Fibroblast of skin of left biceps (primary cell): ENCODE measurements around the gene ARHGEF12.

ENCODE experiments used
- DNase-seq, 2 experiments: peaks; one replicate each; pipeline ENCODE4 v3.0.0-alpha.2; 2013; ENCODE audit warnings: low read depth in 2 of 2

The ARHGEF12 gene

DNA sequence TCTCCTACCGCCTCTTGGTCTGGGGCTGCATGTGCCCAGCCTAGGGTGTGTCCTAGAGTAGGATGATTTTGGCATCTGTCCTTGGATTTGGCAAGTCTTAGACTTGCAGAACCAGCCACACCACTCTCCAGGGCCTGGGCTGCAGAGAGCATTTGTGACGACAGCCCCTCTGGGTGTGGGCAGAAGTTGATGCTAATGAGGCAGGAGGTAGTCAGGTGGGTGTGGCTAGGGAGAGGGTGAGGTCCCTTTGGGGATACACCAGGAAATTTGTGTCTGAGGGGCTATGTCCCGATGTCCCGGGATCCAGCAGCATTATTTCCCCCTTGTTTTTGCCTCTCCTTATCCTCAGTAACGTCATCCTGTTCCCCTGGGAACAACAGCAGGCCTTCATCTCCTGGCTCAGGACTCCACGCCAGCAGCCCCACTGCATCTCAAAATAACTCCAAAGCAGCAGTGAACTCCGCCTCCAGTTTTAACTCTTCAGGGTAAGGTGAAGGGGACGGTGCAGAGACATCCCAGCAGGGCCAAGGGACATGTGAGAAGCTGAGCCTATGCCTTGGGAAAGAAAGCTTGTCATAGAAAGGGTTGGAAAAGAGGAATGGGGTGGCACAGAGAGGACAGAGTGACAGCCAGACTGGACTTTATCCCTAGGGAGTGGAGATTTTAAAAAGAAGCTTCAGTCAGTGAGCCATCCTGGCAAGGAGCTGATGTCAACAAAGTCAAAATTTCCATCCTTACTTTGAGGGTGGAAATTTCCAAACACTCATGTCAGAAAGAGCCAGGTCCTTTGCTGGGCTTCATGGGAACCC lies 19.1 kb upstream of the ARHGEF12 start:
- DNase-seq, result no peak

DNA sequence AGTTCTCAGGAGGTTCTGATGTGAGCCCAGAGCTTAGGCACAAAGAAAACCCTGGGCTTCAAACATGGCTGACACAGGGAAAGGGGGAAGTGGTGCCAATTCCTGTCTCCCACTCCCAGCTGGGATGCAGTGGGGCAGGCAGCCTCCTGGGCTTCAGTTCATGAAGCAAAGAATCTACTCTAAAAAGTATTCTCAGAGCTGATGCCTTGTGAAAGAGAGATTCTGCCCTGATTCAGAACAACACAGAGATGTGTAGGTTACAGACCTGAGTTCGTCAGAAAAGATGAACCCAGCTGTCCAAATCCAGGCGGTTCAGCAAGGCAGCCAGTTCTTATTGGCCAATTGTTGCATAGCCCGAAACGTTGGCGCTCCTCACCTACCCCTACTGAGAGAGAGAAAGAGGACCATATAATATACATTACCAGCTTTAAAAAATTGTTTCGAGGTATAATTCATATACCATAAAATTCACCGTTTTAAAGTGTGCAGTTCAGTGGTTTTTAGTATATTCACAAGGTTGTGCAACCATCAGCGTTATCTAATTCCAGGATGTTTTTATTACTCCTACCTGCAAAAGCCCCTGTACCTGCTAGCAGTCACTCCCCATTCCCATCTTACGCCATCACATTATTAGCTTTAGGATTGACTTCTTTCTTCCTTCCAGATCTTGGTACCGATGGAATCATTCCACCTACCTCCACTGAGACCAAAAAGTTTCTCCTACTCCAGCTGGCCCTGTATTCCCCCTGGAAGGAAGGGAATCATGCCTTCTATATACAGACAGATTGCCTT lies 18.3 kb upstream of the ARHGEF12 start:
- DNase-seq, result no peak

DNA sequence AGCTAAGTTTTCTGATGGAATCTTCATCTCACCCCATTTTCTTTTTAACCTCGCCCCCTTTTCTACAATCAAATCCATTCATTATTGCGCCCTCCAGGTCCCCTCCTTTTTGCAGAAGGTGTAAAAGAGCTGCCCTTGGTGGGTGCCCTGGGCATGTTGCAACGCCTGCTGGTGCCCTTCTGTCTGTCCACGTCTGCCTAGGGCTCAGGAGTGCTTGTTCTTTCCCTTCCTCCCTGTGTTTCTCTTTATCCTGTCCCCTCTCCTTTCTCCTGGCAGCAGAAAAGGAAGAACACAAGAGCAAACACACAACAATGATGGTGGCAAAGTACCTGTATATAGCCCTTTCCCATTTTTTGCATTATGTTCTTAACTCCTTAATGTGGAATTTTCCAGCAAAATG lies 17.3 kb upstream of the ARHGEF12 start:
- DNase-seq, result no peak

DNA sequence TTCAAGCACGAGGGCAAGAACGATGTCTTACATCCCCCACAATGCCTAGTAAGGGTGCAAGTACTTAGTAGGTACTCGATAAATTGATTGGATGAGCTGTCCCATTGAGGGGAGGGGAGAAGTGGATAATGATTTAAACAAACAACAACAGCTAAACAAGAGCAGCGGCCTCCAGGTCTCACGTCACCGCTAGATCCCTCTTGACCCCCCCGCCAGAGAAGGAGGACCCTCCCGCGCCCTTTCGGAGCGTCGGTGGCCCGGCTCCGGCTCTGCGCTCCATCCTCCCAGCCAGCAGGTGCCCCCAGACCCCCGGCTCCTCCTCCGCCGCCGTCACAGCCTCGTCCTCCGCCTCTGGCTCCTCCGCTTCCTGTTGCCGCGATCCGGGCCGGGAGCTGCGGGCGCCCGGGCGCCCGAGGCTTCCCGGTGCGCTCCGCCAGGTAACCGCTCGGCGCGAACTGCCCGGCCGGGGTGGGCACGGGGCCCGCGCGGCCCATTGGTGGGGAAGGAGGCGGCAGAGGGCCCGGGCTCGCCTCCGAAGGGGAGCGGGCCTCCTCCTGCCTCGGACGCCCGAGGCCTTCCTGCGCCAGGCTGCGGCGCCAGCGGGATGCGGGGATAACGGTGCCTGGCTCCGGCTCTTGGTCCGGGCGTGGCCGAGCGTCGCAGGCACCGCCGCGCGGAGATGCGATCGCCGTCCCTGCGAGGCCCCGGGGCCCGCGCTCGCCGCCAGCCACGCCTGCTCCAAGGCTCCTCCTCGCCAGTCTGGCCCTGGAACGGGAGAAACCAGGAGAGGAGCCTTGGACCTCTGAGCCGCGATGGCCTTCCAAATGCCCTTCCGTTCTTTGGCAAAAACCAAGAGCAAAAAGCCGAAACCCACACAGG lies 11.0 kb upstream of the ARHGEF12 start, which contains the start of gene TLCD5:
Gene TLCD5 (plus strand): TSS at position 368 of the 879 bp plus-strand sequence. CDS start 2,143 bp downstream, outside the sequence.
- no peak for DNase-seq

DNA sequence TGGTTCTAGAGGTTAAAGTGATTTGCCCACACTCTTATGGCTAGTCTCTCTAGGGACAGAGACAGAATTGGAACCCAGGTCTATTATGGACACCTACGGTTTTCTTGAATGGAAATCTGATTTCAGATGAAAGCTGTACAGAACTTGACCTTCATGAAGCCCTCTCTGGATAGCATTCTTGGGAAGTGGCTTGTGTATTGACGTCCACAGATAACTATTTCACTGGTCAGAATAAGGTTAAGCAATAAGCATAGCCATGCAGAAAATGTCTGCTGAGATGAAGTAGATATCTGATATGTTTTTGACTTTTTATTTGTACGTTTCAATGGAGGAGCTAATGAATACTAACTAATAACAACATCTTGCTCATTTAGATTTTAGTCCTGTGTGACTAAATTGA lies 10.0 kb upstream of the ARHGEF12 start:
- no peak for DNase-seq

DNA sequence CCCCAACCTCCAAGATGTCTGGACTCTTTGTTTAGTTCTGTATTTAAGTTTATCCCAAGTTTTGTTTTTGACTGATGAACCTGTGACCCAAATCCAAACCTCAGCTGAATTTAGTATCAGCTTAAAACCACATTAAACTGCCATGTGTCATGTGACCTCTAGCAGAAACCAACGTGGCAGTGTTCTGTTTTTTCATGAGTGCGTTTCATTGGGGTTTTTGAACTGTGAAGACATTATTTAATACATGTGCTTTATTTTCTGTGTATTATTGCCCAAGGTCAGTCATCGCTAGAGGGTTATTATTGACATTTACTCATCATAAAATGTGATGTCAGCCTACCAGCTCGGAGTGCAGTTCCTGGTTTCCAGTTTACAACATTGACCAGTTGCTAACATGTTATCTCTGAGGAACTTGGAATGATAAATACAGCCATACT lies 9.3 kb upstream of the ARHGEF12 start:
- no peak for DNase-seq

DNA sequence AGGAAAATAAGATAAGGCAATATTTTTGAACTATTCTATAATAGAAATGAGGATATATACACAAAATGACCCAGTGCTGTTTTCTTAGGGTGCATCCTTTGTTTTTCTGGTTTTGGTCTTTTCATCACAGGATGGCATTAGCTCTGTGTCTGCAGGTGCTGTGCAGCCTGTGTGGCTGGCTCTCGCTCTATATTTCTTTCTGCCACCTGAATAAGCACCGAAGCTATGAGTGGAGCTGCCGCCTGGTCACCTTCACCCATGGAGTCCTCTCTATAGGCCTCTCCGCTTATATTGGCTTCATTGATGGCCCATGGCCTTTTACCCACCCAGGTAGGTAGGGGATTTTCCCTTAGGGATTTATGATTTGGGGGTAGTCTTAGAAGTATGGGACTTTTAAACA lies 8.9 kb upstream of the ARHGEF12 start:
- no peak for DNase-seq

DNA sequence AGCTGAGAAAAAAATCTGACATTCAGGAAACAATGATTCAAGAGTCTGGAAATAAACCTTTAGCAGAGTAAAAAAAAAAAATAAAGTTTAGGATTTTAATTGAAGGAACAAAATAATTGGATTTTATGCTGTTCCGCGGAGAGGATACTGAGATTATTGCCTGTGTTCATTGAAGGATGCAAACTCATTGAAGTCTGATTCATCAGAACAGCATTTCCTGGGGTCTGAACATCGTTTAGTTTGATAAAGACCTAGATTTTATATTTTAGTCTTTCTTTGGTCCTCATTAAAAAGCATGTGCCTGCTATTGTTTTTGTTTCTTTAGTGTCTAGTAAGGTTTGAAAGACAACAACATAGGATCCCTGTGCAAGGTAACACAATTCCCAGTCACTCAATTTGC lies 6.7 kb upstream of the ARHGEF12 start:
- no peak for DNase-seq

DNA sequence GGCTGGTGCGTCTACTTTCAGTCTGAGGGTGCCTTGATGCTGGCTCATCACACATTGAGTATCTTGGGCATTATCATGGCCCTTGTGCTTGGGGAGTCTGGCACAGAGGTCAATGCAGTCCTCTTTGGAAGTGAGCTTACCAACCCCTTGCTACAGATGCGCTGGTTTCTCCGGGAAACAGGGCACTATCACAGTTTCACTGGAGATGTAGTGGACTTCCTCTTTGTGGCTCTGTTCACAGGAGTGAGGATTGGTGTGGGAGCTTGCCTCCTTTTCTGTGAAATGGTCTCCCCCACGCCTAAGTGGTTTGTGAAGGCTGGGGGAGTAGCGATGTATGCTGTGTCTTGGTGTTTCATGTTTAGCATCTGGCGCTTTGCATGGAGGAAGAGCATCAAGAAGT lies 6.2 kb upstream of the ARHGEF12 start:
- DNase-seq, result no peak

DNA sequence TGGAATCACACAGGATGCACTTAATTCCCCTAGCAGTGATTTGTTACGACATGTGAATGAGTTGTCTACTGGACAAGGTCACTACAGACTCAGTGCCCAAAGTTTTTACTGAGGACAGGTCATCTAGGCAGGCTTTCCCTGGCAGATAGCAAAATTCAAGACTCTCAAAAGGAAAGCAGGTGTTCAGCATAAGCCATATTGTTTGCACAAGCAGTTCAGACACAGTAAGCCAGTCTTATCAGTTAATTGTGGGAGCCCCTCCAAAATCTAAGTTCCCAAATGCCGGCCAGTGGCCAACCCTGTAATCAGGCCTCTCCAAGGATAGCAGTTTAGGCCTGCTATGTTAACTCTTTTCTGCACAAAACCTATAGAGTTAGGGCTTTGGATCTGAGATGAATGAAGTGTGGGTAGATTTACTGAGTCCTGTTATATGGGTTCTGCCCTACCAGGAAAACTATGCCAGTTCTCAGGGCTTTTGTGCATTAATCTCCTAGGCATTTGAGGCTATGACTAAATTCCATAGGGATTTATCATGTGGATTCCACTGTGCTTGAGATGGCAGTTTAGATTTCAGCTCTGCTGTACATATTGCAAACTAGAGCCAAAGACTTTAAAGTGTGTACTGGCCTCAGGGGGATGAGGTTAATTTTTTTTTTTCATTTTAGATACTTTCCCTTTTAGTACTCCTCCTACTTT lies 4.8 kb upstream of the ARHGEF12 start:
- peak; percentile 80 to 84 for DNase-seq

DNA sequence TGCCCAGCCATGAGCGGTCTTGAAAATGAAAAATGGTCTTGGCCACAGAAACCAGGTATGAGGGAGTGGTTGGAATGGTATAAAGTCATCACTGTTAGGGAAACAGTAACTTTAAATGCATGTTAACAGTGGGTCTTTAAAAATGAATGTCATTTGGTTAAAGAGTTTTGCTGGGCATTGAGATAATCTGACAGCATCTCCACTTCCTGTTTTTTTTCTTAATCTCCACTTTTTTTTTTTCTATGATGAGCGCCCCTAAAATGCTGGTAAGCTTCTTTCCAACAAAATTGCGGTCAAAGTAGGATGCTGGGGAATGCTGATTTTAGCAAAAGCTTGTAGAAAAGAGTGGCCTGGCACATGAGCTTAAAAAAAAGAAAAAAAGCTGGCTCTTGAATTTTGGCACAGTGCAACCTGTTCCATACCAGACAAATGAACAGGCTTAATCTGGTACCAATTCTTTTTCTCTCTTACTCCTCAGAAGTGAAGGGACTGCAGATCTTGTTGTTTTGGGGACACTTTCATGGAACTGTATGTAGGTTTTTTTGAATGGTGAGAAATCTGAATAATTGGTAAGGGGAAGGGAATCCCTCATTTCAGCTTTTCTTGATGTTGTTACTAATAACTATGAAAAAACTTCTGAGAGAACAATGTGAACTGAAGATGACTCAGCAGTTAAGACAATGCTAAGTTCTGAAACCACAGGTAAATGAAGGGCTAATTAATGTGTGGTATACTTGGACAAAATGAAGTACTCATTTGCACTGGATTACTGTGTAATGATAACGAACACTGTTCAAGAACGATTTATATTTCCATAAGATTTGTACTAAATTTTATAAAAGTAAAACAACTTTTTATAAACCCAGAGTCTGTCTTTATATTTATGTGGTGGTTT lies 3.1 kb upstream of the ARHGEF12 start:
- no peak for DNase-seq

DNA sequence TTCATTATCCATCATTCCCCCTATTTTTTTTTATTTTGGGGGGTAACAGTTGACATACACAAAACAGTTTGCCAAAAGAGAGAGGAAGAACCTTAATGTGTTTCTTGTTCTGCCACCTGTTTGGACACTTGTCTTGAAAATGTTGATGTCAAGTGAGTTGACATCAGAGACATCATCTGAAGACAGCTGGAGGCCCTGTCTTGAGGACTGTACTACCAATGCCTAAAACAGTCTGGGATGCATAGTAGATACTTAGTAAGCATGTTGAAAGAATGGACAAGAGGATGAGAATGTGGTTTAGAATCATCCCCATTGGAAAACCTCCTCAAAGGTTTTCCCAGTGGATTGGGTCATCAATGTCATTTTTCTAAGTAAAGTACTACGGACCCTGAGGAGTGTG lies 2.4 kb upstream of the ARHGEF12 start:
- no peak for DNase-seq

DNA sequence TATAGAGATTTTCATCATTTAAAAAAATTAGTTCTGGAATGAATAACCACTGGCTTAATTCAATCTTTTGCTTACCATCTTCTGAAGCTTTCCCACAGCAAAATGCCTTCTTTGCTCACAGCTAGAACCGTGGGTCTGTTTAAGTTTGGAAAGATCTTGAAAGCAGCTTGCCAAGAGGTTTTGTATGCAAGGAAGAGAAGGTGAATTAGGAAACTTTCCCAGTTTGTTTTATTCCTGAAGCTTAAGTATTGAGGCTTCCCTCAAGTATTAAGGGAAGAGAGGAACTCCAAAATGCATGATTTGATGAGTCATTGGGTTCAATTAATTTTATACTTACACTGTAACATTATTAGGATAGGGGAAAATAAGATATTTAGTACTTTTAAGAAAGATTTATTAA lies 1.9 kb upstream of the ARHGEF12 start:
- DNase-seq, result no peak

DNA sequence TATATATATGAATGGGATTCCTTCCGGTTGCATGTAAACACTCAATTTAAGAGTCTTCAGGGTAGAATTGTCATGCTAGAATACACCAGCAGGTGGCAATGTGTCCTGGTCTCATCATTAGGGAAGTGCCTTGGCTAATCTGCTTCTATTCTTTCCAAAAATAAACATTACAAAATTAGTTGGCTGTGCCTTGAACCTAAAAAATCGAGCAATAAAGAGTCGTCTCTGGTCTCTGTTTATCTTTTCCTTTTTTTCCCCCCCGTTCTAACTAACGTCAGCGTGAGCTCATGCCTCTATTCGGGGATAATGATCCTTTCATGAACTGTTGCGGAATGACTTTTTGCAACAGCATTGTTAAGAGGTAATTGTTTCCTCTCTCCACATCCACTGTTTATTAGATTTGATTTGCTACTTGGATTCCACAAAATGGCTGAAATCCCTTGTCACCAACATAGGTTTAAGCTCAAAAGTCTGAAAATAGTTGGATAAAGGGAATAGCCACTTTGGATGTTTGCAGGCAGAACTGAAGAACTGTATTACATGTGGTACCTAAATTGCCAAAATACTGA lies 1.2 kb upstream of the ARHGEF12 start:
- DNase-seq, result peak; percentile 59 to 69

DNA sequence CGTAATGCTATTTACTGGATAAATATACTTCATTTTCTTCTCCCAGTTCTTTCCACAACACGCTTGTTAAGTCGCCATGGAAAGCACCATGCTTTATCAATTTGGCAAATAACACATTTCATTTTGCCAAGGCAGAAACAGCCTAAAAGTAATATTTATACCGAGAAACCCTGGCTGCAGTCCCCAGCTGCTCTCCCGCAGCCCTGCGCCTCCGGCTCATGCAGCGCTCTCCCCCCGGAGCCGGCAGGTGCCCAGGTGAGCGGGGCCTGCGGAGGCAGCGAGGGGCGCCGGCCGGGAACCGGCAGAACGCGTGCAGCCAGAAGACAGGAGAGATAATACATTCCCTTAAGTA lies 681 bp upstream of the ARHGEF12 start:
- no peak for DNase-seq

DNA sequence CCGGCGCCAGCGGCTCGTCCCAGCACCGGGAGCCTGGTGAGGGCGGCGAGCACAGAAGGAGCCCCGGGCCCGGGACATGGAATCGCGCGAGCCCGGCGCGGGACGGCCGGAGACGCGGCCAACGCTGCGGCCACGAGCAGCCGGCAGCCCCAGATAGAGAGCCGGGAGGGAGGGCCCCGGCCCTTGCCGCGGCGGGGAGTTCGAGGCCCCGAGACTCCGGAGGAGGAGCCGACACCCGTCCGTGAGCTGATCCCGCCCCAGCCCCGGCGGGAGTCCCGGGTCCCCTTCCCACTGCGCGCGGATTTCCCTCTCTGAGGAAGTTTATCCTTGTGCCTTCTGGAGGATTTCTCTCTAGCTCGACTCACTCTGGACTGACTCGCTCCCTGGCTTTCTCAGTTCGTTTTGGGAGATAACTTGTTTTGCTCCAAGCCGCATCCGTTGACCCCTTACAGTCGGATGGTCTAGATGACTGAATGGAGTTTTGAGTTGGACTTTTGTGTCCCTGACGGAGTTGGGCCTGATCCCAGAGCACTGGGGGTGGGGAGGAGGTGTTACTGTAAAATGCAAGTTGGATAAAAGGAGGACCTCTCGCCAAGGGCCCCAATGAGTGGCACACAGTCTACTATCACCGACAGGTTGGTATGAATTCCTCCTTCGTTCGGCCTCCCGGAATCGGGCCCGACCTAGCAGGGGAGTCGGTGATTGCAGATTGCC lies 585 bp downstream of the ARHGEF12 start:
- no peak for DNase-seq

DNA sequence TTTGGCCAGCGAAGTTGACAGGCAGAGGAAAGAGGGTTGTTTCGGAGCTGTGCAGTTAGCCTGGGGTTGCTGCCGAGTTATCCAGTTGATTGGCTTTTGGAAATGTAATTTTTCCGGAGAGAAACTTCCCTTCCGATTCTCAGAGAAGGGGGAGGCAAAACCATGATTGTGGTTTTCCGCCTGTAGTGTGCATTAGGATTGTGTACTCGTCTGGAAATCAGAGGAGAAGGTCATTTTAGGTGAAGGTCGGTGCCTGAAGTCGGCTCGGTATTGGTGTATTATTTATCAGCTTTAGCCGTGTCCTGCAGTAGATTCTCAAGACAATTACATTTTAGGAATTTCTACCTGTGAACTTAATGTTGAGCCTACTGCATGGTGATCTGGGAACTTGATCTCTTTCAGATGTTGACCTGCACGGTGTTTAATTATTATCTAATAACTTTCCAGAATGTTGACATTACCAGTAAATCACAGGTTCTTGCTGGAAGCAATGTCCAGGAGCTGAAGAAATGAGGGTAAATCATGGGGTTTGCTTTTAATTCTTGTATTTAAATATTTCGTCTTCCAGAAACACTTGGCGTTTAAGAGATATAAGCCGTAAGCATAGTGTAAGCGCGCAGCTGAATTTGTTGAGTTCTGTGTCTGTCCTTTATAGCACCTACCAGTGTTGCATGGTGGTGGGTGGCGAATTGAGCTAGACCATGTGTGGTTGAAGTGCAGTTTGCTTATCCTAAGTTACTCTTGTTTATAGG lies 1.3 kb downstream of the ARHGEF12 start:
- no peak for DNase-seq

DNA sequence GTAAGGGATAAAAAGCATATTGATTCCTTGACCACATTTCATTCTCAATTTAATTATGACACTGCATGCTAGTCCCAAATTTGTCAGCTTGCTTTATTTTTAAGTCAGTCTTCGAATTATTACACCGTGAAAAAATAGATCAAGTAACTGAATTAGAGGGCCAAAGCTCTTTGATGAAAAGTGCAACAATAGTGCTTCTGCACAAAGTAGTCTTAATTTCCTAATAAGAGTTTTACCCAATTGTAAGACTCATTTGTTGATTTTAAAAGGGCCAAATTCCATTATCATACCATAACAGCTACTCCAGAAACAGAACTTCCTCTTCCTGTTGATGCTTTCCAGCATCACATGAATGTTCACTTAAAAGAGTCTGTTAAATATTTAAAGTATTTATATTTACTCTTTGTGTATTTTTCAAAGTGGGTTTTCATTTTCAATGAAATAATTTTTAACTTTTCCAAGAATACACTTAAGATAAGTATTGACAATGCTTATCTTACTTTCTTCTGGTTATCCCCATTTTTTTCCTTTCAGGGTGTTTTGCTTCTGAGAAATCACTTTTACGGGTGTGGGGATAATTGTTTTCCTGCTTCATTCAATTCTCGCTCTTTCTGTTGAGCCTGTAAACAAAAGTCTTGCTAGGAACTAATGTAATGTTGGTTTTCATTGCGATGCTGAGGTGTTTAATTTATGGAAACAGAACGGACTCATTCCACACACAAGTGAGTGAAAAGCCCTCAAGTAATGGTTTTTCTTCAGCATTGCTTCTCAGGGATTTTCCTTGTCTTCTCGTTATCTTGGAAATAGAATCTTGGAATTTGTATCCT lies 2.1 kb downstream of the ARHGEF12 start:
- DNase-seq, result no peak
